HG02678 (cell line): ENCODE data around the gene ATP11C.
"Not testable (repeated sequence)": the region's sequence is repeated elsewhere in the genome, so short reads cannot be mapped to it uniquely, and the experiment has no call there.

Experiments
- ATAC-seq: cut with Tn5 transposase; IDR thresholded peaks from one replicate; pipeline ENCODE4 v1.9.1; 2021; ENCODE audit warnings: mild to moderate bottlenecking, moderate library complexity; ENCODE audit not compliant: unreplicated experiment

Gene ATP11C

DNA sequence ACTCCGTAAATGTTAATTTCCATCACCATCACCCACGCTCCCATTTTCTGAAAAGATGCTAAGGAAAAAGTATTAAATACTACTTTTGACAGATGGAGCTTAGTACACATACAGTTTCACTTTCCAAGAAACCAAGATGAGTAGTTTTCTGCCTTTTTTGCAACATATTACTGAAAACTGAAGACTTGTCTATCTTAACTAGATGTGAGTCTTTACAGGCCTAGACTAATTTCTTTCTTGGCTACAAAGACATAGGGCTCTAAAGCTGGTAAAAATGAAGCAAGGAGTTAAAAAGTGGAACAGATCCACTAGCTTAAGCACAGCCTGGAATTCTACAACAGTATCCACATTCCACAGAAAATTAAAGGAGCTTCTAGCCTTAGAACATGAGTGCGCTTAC, 68.2 kb downstream of the ATP11C start:
- no peak for ATAC-seq

DNA sequence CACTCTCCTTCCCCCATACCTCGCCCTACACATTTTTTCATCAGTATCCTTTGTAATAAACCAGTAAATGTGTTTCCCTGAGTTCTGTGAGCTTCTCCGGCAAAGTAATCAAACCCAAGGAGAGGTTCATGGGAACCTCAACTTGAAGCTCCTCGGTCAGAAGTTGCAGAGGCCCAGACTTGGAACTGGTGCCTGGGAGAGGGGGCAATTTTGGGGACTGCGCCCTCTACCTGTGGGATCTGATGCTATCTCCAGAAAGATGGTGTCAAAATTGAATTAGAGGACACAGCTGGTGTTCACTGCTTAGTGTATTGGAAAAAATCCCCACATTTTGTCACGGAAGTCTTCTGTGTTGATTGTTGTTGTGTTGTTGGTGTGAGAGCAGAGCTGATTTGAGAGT, 70.6 kb downstream of the ATP11C start:
- no peak for ATAC-seq

DNA sequence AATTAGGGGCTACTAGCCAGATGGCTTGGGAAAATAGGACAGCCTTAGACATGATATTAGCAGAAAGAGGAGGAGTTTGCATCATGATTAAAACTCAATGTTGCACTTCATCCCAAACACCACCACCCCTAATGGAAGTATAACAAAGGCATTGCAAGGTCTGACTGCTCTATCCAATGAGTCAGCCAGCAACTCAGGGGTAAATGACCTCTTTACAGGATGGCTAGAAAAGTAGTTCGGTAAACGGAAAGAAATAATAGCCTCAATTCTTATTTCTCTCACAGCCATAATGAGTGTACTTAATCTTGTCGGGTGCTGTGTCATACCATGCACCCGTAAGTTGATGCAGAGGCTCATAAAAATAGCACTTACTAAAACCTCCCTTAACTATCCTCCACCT, 76.0 kb downstream of the ATP11C start:
- not testable (repeated sequence) for ATAC-seq

DNA sequence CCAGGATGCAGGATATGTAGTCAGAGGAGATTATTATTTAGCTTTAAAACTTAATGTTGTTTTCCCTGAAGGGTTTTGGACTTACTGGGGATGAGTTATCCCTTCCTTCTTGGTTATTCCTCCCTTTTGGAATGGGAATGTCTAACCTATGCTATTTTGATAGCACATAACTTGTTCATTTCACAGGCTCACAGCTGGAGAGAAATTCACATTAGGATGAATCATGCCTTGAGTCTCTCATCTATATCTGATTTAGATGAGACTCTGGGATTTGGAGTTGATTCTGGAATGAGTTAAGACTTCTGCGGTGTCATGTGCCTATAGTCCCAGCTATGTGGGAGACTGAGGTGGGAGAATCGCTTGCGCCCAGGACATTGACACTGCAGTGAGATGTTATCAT, 81.1 kb downstream of the ATP11C start:
- ATAC-seq = no peak

DNA sequence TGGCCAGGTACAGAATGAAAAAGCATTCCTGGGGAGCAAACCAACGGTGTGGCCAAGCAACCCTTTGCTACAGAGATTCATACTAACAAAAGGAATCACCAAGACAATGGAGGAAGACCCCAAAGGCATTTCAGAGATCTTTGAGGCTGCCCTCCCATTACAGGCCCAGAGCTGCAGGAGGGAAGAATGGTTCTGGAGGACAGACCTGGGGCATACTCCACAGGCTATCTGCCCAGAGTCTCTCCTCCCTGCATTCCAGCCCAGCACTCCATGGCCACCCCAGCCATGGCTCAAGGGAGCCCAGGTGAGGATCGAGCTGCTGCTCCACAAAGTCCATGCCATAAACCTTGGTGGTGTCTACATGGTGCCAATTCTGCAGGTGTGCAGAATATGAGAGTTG, 81.9 kb downstream of the ATP11C start:
- ATAC-seq = no peak

DNA sequence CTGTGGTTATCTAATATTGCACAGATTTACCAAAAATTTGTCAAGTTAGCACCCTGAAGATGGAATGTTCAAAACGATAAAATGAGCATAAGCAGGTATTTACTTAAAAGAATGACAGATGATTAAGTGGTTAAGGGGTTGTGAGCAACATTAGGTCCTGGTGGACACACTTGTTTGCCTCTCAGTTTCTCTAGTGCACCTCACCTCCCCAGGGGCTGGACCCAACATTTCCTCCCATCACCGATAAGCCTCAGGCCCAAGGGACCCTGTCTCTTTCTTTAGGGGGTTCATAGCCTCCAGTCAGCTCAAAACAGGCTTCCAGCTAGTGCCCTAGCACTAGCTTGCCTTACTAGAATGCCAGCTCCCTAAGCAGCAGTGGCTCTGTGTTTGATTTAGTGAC, 88.0 kb downstream of the ATP11C start:
- no peak for ATAC-seq

DNA sequence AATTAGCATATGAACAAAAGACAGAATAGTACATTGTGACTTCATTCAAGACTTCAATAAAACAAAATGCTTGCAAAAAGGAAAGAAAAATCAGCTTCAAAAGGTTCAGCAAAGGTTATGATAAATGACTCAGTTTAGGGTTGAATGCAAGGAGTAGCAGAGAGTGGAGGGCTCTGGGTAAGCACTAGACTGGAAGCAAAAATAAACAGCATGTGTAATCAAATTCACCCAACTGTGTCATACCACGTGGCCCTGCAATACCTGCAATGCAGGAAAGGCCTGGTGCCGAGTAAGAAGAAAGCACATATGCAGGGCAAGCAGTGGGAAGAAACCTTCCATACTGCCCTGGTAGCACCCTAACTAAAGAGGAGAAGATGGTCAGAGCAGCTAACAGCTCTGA, 88.7 kb downstream of the ATP11C start:
- ATAC-seq = peak; percentile 59

DNA sequence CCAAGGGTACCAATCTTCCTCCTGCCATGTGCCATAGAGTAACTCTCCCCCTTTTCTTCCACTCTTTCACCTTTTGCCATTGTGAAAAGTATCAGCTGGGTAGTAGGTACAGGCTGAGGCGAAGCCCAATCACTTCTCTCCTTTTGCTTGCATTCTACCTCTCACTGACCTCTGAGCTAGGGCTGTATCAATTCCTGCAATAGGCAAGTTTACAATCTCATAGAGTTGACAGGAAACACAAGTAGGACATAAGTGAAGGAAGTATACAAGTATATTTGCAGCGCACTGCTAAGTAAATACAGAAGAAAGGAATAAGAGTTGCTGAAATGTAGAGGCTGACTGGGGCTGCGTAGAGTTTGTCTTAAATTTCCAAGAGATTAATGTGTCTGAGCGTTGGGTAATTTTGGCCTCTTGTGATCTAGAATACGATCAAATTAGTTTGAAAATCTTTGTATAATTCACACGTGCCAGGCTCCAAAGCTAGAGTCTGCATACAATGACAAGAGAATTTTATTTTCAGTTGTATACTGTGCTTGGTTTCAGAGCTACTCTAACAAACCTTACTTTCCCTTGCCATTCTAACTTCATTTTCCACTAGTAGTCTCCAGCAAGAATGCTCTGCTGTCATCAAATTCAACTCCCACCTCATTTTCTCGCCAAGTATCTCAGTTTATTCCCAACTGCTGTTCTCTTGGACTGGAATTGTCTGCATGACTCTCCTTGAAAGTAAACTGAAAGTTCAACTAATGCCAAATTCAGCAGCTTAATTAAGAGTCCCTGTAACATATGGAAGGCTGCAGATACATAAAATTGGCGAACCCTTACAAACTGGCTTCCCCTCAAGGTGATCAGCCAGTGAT, 90.3 kb downstream of the ATP11C start:
- no peak for ATAC-seq

DNA sequence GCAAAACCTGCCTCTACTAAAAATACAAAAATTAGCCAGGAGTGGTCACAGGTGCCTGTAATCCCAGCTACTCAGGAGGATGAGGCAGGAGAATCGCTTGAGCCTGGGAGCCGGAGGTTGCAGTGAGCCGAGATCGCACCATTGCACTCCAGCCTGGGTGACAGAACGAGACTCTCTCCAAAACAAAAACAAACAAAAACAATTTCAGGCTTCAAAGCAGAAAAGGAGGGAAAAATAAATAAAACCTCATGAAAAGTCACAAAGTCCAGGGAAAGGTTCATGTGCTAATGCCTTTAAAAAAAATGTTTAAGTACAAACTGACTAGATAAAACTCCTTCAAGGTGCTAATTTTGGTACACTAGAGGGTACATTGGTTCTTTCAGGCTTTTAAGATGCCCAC, 96.5 kb downstream of the ATP11C start:
- not testable (repeated sequence) for ATAC-seq

DNA sequence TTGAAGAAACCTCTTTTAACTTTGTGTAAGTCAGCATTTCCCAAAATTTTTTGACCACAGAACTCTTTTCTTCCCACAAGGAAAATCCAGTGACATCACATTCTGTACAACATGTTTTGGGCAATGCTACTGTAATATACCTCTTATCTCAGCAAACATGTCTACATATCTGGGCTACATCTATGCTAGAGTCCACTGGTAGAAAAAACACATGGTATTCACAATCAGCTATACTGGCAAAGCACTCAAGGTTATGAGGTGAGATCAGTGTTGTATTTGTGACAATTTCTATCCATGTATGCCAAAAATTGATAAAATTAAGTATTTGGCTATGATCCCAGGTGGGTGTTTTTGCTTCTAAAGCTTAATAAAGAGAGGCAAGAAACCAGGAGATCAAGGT, 98.0 kb downstream of the ATP11C start:
- no peak for ATAC-seq

DNA sequence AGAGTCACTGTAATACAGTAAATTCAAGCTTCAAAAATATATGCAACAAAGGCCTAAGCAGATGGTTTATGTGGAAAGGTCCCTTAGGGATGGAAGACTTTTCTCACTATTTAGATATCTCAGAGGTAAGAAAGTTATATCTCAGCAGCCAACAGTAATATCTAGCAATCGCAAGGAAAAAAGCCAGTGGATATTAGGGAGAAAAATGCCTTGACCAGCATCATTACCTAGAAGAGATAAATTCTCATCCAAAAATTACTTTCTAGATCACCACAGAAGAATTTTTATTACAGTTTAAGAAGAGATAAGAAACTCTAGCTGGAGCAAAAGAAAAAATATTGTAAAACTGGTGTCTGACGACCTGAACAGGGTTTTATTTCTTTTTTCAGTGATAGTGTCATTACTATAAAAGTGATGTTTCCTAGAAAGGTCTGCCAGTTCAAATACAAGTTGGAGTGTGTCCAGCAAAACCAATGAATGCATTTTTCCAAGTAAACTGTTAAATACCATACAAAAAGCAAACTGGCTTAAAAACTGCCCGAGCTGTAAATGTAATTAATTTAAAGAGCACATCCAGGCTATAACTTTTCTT, 100.0 kb downstream of the ATP11C start:
- ATAC-seq = no peak

DNA sequence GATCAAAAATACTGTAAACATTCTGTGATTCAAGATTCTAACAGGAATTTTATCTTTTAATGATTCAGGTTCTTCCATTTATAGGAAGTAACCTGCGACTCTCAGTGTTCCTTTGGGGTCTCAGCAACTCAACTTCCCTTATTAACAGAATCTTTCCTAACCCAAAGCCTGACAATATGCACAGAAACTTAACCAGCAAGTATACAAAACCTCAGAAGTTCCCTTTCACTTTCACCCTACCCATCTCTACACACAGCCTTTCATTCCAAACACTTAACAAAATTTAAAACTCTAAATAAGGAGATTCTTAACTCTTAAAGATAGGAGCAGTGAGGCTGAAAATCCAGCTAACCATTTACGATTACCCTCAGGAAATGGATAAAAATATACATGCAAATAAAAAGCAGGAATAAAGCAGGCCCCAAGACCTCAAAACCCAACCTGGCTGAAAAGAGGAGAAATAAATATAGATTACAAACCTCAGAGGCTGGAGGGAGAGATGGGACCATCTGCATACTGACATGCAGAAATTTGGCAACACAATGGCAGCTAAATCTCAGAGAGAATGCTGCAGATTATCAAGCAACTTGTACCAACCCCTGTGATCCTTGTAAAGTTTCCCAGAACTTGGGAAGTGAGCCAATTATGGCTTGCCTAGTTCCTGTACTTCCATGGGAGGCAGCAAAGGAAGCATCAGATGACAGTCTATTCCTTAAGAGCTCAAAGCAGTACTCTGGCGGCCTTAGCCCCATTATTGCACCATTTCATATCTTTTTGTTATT, 101.0 kb downstream of the ATP11C start:
- peak; percentile 92 for ATAC-seq

DNA sequence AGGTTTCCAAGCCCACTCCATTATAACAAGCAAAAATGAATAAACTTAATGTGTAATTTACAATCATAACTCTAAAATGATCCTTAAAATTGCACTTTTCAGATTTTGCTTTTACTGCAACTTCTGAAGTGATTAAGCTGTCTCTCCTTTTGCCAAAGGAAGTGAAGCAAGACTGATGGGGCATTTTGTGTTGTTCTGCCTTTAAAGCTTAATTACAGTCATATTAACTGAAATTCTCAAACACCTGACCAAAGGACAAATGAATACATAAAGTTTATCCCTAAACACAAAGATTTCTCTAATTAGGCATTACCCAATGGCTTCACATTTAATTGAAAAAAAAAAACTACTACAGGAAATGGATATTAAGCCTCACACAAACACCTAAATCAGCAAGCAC, 101.8 kb downstream of the ATP11C start:
- no peak for ATAC-seq

DNA sequence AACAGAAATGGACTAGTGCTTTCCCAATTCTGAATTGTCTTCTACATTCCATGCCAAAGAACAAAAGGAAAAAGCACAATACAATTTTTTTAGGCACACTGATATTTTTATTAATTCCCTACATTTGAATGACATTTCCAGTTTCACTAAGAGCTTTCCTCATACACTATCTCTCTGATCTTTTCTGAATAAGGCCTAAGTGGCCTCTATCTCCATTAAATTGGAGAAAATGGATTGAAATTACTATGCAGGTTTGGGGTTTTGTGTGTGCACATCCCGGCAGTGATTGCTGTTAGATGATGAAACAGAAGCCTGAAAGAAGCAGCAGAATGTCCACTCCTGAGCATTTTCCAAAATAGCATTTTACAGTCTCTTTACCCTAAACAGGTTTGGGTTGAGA, 104.0 kb downstream of the ATP11C start:
- ATAC-seq = no peak

DNA sequence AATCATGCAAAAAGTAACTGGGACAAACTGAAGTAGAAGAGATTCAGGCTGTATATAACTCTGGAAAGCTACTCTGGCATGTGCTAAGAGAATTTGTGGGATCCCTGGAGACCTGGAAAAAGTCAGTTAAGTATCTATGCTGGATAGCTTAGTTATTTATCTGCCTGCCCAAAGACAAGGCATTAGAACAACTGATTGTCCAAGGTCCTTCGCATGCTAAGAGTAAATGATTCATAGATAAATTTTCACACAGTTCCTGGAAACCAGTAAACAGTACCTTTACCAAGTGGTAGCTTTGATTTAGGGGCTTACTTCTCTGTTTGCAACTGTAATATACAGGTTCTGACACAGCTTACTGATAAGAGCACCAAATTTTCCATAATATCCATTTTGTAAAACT, 104.8 kb downstream of the ATP11C start:
- no peak for ATAC-seq

DNA sequence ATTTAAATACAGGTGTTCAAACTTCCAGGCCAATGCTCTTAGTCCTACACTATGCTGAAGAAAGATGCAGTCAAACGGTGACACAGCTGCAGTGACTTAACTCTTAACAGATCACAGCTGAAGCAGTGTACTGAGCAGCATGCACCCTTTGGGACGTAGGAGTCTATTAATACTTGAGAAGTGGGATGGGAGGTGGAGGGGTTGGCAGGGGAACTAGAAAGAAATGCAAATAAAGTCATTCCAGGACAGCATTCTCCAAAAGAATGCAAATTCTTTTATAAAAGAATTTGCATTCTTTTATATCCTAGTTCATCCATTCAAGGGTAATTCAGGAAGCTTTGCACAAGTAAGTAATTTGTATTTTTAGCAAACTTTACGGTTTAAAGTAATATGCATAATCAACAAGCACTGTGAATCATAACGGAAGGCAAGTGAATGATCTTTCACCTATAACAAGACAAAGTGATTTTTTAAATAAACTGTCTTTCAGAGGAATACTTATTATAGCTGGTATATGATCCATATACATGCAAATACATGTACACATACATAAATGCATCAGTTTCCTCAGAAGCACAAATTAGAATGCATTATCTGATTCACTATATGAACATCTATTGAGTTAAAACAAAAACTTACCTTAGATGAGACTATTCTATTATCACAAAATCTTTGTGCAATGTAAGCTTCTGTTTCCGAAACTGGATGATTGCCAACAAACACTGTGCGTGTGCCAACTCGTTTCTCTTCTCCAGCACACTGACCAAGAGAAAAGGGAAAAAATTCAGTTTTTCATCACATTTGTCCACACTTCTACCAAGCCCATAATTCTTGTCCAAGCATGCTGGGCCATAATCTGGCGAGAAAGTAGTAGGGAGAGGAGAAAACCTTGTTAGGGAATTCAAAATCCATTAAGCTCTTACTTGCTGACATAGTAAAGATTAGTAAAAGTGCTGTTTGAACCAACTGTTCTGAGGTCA, 106.5 kb downstream of the ATP11C start:
- no peak for ATAC-seq

DNA sequence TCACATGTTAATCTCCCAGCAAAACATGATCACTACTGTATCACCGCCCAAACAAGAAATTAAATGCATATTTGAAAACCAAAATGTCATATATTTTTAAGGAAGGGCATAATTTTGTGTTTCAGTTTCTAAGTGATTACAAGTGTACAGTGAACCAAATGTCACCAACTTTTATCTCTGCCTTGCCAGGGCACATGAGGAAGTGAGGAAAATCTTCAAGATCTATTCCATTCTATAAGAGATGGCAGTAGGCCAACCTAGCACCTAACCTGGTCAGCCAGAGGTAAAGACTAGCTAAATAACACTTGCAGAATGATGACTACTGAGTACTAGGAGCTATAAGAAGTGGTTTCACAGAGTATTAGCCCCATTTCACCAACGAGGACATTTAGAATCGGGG, 107.2 kb downstream of the ATP11C start:
- no peak for ATAC-seq

DNA sequence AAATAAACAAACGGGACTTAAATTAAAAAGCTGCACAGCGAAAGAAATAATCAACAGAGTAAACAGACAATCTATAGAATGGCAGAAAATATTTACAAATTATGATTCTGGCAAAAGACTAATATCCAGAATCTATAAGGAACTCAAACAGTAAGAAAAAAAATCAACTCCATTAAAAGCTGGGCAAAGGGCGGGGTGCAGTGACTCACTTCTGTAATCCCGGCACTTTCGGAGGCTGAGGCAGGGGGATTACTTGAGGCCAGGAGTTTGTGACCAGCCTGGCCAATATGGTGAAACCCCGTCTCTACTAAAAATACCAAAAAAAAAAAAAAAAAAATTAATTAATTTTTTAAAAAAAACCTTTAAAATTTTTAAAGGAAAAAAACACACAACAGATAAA, 109.0 kb downstream of the ATP11C start:
- no peak for ATAC-seq

DNA sequence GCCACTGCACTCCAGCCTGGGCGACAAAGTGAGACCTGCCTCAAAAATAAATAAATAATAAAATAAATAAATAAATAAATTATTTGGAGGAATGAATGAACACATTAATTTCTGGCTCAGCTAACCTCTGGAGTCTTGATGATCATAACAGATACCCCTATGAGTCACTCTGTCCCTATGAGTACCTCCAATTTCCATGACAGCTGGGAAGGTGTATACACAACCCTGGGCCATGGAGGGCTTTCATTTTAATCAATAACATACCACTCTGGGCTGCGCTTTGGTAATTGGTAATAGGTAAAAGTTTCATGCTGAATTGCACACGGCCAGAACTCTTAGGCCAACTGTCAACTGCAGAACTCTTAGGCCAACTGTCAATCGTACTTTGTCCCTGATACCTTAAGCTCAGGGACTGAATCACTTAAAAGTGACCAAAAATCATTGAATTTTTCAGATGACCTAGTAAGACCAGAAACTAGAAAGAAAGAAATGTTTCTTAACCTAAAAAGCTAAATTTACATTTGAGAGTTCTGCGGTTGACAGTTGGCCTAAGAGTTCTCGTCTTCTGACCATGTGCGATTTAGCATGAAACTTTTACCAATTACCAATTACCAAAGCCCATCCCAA, 112.4 kb downstream of the ATP11C start:
- ATAC-seq = no peak

DNA sequence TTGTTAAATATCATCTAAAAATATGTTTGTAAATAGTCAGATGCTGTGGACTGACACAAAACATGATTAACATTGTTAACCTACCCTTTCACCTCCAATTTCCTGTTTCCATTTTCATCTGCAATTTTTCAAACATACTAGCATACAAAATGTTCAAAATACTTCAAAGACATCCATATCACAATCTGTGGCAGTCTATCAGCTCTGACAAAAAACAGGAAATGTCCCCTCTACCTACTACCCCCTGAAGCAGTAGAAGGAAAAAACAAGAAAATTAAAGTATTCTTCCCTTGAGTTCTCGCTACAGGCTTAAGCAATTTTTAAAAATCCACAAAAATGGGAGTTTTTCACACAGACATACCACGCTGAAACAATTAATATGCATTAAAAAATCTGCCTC, 116.6 kb downstream of the ATP11C start:
- no peak for ATAC-seq
